ENCODE measurements around the gene EXOSC1. TPM values are rescaled to one million over a fixed set of nuclear protein-coding genes. Genes with fewer than 3 reads are reported as not detected.
"Not testable (repeated sequence)": the region's sequence is repeated elsewhere in the genome, so short reads cannot be mapped to it uniquely, and the experiment has no call there.

The EXOSC1 gene
- total RNA-seq, 1 donor from 2014 or later, result 27.1 TPM

DNA sequence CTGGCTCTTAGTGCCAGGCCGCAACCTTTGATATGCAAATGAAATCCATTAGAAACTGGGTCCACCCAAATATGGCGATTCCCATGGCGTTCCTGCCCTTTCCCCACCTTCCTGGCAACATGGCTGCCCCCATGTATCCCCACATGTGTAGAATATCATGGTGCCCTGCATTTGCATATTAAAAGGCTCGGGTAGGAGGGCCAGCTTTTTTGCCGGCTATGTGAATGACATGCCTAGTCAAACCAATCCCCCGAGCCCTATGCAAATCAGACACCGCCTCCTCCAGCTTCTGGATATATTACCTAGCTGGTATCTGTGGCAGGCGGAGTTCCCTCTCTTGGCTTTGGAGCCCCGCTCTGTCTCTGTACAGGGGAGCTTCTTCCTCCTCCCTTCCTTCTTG lies 34.1 kb upstream of the EXOSC1 start:
- no peak overlapping the region for H3K4me3 ChIP-seq (ENCODE audit: low read length in 3 of 3)
- peaks cover 0 to 5% (median 0%) of the 10 kb centered on the region in 3 donors for H3K4me1 ChIP-seq (ENCODE audit: control insufficient read depth in 3 of 3, insufficient read depth in 3 of 3, low read length in 3 of 3)
- H3K27me3 ChIP-seq (ENCODE audit: control insufficient read depth in 3 of 3, insufficient read depth in 3 of 3, low read length in 3 of 3), result no peaks in the 10 kb centered on the region
- H3K9me3 ChIP-seq (ENCODE audit: control insufficient read depth in 3 of 3, low read length in 3 of 3), result no peaks in the 10 kb centered on the region
- H3K27ac ChIP-seq (ENCODE audit: low read depth, low read length), result no peak overlapping the region
- H3K36me3 ChIP-seq (ENCODE audit: control insufficient read depth in 3 of 3, insufficient read depth in 3 of 3, low read length in 3 of 3), result peaks cover 44 to 59% (median 57%) of the 10 kb centered on the region in 3 donors
- H3K9ac ChIP-seq (ENCODE audit: low read depth in 1 of 3, low read length in 3 of 3), result no peak overlapping the region

DNA sequence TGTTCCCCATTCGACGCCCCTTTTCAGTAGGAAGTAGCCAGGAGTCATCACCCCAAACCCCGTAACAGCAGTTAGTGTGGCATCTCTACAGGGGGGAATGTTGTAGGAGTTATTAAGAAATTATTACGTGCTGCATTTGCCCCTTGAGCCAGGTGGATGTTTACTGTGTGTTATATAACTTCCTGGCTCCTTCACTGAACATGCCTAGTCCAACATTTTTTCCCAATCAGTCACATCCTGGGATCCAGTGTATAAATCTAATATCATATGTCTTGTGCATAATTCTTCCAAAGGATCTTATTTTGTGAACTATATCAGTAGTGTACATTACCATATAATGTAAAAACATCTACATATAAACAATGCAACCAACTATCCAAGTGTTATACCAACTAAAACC lies 33.6 kb upstream of the EXOSC1 start:
- H3K9ac ChIP-seq (ENCODE audit: low read depth in 1 of 3, low read length in 3 of 3); H3K4me3 ChIP-seq (ENCODE audit: low read length in 3 of 3); H3K27ac ChIP-seq (ENCODE audit: low read depth, low read length); H3K9me3 ChIP-seq (ENCODE audit: control insufficient read depth in 3 of 3, low read length in 3 of 3); H3K27me3 ChIP-seq (ENCODE audit: control insufficient read depth in 3 of 3, insufficient read depth in 3 of 3, low read length in 3 of 3); H3K4me1 ChIP-seq (ENCODE audit: control insufficient read depth in 3 of 3, insufficient read depth in 3 of 3, low read length in 3 of 3): not testable (repeated sequence)
- H3K36me3 ChIP-seq (ENCODE audit: control insufficient read depth in 3 of 3, insufficient read depth in 3 of 3, low read length in 3 of 3), result peaks cover 46 to 64% (median 61%) of the 10 kb centered on the region in 3 donors

DNA sequence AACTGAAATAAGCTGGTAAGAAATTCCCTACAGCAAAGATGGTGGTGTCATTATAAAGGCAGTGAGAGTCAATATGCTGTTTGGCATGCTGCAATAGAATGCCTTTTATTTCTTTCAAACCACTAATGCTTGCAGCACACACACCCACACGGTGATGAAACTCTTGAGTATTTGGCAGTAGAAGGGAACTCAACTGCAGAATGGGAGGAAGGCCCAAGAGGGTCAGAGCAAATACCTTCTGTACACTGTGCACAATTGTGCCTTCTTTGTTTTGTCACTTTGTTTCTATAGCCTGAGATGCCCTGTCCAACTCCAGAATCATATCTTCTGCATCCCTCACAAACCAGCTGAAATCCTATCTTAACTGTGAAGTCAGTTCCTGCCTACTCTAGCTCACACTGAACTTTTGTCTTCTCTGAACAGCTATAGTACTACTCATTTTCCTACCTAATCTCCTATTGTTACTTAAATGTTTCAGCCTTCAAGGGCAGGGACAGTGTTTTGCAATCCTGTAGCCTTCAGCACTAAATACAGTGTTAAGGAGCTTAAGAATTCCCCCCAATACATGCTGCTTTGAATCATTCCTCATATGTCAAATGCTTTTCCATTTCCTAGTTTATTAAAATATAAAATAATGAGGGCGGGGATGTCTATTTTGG lies 30.3 kb upstream of the EXOSC1 start:
- Histone ChIP-seq H3K9me3 (ENCODE audit: control insufficient read depth in 3 of 3, low read length in 3 of 3) (no peaks in the 10 kb centered on the region), H3K36me3 (ENCODE audit: control insufficient read depth in 3 of 3, insufficient read depth in 3 of 3, low read length in 3 of 3) (peaks cover 52 to 76% (median 74%) of the 10 kb centered on the region in 3 donors), H3K9ac (ENCODE audit: low read depth in 1 of 3, low read length in 3 of 3) (no peak overlapping the region), H3K27me3 (ENCODE audit: control insufficient read depth in 3 of 3, insufficient read depth in 3 of 3, low read length in 3 of 3) (no peaks in the 10 kb centered on the region), H3K4me3 (ENCODE audit: low read length in 3 of 3) (no peak overlapping the region), H3K4me1 (ENCODE audit: control insufficient read depth in 3 of 3, insufficient read depth in 3 of 3, low read length in 3 of 3) (no peaks in the 10 kb centered on the region), H3K27ac (ENCODE audit: low read depth, low read length) (no peak overlapping the region)

DNA sequence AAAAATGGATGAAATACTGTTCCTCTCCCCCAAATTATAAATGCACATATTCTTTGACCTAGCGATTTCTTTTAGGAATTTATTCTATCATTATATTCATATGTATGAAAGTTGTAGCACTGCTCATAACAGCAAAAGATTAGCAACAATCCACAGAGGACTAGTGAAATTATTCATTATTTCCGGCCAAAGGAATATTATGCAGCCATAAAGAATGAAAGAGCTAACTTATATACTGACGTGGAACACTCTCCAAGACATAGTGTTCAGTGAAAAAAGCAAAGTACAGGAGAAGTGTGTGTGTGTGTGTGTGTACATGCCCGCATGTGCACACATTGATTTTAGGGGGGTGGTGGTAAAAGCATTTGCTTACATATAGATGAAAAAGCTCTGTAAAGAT lies 29.1 kb upstream of the EXOSC1 start:
- Histone ChIP-seq H3K27me3 (ENCODE audit: control insufficient read depth in 3 of 3, insufficient read depth in 3 of 3, low read length in 3 of 3) (no peaks in the 10 kb centered on the region), H3K36me3 (ENCODE audit: control insufficient read depth in 3 of 3, insufficient read depth in 3 of 3, low read length in 3 of 3) (peaks cover 53 to 74% (median 74%) of the 10 kb centered on the region in 3 donors), H3K9ac (ENCODE audit: low read depth in 1 of 3, low read length in 3 of 3) (no peak overlapping the region), H3K4me1 (ENCODE audit: control insufficient read depth in 3 of 3, insufficient read depth in 3 of 3, low read length in 3 of 3) (no peaks in the 10 kb centered on the region), H3K4me3 (ENCODE audit: low read length in 3 of 3) (no peak overlapping the region), H3K27ac (ENCODE audit: low read depth, low read length) (no peak overlapping the region), H3K9me3 (ENCODE audit: control insufficient read depth in 3 of 3, low read length in 3 of 3) (no peaks in the 10 kb centered on the region)

DNA sequence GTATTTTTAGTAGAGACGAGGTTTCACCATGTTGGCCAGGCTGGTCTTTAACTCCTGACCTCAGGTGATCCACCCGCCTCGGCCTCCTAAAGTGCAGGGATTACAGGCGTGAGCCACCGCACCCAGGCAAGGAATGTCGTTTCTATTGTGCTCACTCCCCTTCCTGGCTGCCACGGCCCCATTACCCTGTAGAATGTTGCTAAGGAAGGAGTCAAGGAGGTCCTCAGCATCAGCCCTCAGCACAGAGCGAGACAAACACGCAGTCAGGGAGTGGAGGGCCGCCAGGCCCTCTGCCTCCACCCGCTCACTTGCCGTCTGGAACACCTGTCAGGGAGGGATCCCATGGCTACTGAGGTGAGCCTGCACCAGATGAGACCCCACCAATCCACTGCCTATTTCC lies 23.0 kb upstream of the EXOSC1 start:
- H3K27me3 ChIP-seq (ENCODE audit: control insufficient read depth in 3 of 3, insufficient read depth in 3 of 3, low read length in 3 of 3); H3K27ac ChIP-seq (ENCODE audit: low read depth, low read length): not testable (repeated sequence)
- peaks cover 63 to 68% (median 67%) of the 10 kb centered on the region in 3 donors for H3K36me3 ChIP-seq (ENCODE audit: control insufficient read depth in 3 of 3, insufficient read depth in 3 of 3, low read length in 3 of 3)

DNA sequence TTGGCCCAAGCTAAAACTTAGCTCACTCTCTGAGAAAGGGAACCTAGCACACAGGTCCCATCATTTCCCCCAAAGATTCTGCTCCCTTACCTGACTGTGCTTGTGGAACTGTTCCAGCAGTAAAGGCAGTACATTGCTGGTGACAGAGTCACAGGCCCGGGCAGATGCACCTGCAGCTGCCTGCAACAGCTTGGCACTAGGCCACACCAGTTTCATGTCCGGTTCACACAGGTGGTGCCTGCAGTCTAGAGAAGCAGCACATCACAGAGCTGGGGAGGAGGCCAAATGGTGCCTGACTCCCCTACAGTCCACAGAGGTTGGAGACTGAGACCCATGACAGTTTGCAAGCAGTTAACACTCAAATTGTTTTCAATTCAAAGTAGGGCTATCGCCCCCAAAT lies 22.4 kb upstream of the EXOSC1 start:
- Histone ChIP-seq H3K9me3 (ENCODE audit: control insufficient read depth in 3 of 3, low read length in 3 of 3) (no peaks in the 10 kb centered on the region), H3K27me3 (ENCODE audit: control insufficient read depth in 3 of 3, insufficient read depth in 3 of 3, low read length in 3 of 3) (no peaks in the 10 kb centered on the region), H3K36me3 (ENCODE audit: control insufficient read depth in 3 of 3, insufficient read depth in 3 of 3, low read length in 3 of 3) (peaks cover 59 to 69% (median 67%) of the 10 kb centered on the region in 3 donors), H3K4me1 (ENCODE audit: control insufficient read depth in 3 of 3, insufficient read depth in 3 of 3, low read length in 3 of 3) (peaks cover 3 to 8% (median 4%) of the 10 kb centered on the region in 3 donors), H3K27ac (ENCODE audit: low read depth, low read length) (no peak overlapping the region), H3K4me3 (ENCODE audit: low read length in 3 of 3) (no peak overlapping the region), H3K9ac (ENCODE audit: low read depth in 1 of 3, low read length in 3 of 3) (no peak overlapping the region)

More for the DNA sequence above, 23.0 kb upstream of the EXOSC1 start:
- H3K9ac ChIP-seq (ENCODE audit: low read depth in 1 of 3, low read length in 3 of 3); H3K4me3 ChIP-seq (ENCODE audit: low read length in 3 of 3); H3K4me1 ChIP-seq (ENCODE audit: control insufficient read depth in 3 of 3, insufficient read depth in 3 of 3, low read length in 3 of 3); H3K9me3 ChIP-seq (ENCODE audit: control insufficient read depth in 3 of 3, low read length in 3 of 3): not testable (repeated sequence)

DNA sequence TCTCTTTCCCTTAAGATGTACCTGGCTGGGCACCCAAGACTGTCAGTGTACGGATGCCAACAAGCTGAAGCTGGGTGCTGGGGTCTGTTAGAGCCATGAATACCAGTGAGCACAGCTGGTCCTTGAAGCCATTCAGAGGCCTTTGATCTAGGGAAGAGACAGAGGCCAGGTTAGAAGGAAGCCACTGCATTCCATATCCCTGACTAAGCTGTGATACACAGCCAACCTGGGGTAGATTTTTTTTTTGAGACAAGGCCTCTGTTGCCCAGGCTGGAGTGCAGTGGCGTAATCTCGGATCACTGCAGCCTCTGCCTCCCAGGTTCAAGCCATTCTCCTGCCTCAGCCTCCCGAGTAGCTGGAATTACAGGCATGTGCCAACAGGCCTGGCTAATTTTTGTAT lies 20.9 kb upstream of the EXOSC1 start:
- H3K4me3 ChIP-seq (ENCODE audit: low read length in 3 of 3), result no peak overlapping the region
- peaks cover 3 to 8% (median 4%) of the 10 kb centered on the region in 3 donors for H3K4me1 ChIP-seq (ENCODE audit: control insufficient read depth in 3 of 3, insufficient read depth in 3 of 3, low read length in 3 of 3)
- no peaks in the 10 kb centered on the region for H3K9me3 ChIP-seq (ENCODE audit: control insufficient read depth in 3 of 3, low read length in 3 of 3)
- peaks cover 66 to 72% (median 71%) of the 10 kb centered on the region in 3 donors for H3K36me3 ChIP-seq (ENCODE audit: control insufficient read depth in 3 of 3, insufficient read depth in 3 of 3, low read length in 3 of 3)
- no peak overlapping the region for H3K9ac ChIP-seq (ENCODE audit: low read depth in 1 of 3, low read length in 3 of 3)
- no peaks in the 10 kb centered on the region for H3K27me3 ChIP-seq (ENCODE audit: control insufficient read depth in 3 of 3, insufficient read depth in 3 of 3, low read length in 3 of 3)
- H3K27ac ChIP-seq (ENCODE audit: low read depth, low read length), result no peak overlapping the region

DNA sequence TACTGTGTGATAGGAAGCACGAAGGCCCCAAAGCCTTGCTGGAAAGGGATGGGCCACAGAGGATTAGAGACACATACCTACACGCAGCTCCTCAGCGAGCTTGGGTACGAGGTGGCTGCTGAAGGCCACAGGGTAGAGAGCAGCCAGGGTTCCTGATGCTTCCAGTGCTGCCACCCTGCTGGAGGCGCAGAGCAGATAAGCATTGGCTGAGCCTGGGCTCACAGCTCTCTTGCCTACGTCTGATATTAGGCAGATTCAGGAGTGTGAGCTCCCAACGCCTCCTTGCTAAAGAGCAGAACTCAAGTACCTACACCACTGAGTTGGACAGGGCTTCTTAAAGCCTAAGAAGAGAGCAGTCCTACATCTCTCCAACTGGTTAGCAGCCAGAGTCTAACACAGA lies 20.2 kb upstream of the EXOSC1 start:
- H3K27me3 ChIP-seq (ENCODE audit: control insufficient read depth in 3 of 3, insufficient read depth in 3 of 3, low read length in 3 of 3), result no peaks in the 10 kb centered on the region
- peaks cover 3 to 8% (median 4%) of the 10 kb centered on the region in 3 donors for H3K4me1 ChIP-seq (ENCODE audit: control insufficient read depth in 3 of 3, insufficient read depth in 3 of 3, low read length in 3 of 3)
- no peak overlapping the region for H3K9ac ChIP-seq (ENCODE audit: low read depth in 1 of 3, low read length in 3 of 3)
- no peaks in the 10 kb centered on the region for H3K9me3 ChIP-seq (ENCODE audit: control insufficient read depth in 3 of 3, low read length in 3 of 3)
- H3K4me3 ChIP-seq (ENCODE audit: low read length in 3 of 3), result no peak overlapping the region
- peaks cover 74 to 80% (median 79%) of the 10 kb centered on the region in 3 donors for H3K36me3 ChIP-seq (ENCODE audit: control insufficient read depth in 3 of 3, insufficient read depth in 3 of 3, low read length in 3 of 3)
- no peak overlapping the region for H3K27ac ChIP-seq (ENCODE audit: low read depth, low read length)

DNA sequence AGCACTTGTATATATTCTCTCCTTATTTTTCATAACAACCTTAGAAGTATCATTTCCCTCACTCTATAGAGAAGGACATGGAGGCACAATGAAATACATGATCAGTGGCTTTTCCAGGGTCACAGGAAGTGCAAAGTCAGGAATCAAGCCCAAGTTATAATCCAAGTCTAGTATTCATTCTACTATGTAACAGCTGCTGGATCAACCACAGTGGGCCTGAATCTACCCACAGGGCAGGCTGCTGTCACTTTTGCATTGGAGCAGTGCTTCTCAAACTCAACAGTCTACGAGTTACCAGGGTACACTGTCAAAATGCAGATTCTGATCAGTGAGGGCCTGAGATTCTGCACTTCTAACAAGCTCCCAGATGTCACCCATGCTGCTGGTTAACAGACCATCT lies 18.4 kb upstream of the EXOSC1 start:
- no peak overlapping the region for H3K27ac ChIP-seq (ENCODE audit: low read depth, low read length)
- no peaks in the 10 kb centered on the region for H3K27me3 ChIP-seq (ENCODE audit: control insufficient read depth in 3 of 3, insufficient read depth in 3 of 3, low read length in 3 of 3)
- H3K4me3 ChIP-seq (ENCODE audit: low read length in 3 of 3), result no peak overlapping the region
- peaks cover 71 to 81% (median 80%) of the 10 kb centered on the region in 3 donors for H3K36me3 ChIP-seq (ENCODE audit: control insufficient read depth in 3 of 3, insufficient read depth in 3 of 3, low read length in 3 of 3)
- no peaks in the 10 kb centered on the region for H3K9me3 ChIP-seq (ENCODE audit: control insufficient read depth in 3 of 3, low read length in 3 of 3)
- H3K4me1 ChIP-seq (ENCODE audit: control insufficient read depth in 3 of 3, insufficient read depth in 3 of 3, low read length in 3 of 3), result peaks cover 3 to 8% (median 4%) of the 10 kb centered on the region in 3 donors
- no peak overlapping the region for H3K9ac ChIP-seq (ENCODE audit: low read depth in 1 of 3, low read length in 3 of 3)

DNA sequence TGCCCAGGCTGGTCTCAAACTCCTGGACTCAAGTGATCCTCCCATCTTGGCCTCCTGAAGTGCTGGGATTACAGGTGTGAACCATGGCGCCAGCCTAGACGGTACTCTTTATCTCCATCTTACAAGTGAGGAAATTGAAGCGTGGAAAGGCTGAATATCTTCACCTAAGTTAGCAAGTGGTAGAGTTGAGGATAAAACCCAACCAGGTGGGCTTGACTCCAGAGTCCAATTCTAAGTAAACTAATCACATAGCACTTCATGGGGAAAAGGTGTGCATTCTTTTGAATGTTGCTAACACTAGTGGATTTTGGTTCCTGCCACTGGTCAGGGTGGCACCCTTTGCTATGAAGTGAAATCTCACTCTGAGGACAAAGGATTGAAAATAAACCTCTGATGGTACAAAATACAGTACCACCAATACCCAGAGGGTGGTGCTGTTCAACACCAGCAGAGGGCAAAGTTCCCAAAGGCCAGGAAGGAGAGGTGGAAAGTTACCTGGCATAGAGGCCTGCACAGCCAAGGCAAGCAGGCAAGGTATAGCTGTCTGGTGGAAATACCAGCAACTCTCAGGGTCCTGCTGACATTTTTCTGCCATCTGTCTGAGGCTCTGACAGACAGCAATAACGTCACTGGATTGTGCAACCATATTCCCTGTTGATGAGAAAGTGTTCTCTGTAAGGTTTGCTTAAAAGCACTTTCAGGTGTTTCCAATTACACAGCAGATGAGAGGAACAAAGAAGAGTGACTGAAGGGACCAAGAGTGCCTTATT lies 17.7 kb upstream of the EXOSC1 start:
- Histone ChIP-seq H3K4me1 (ENCODE audit: control insufficient read depth in 3 of 3, insufficient read depth in 3 of 3, low read length in 3 of 3) (peaks cover 3 to 8% (median 4%) of the 10 kb centered on the region in 3 donors), H3K9ac (ENCODE audit: low read depth in 1 of 3, low read length in 3 of 3) (no peak overlapping the region), H3K27ac (ENCODE audit: low read depth, low read length) (no peak overlapping the region), H3K36me3 (ENCODE audit: control insufficient read depth in 3 of 3, insufficient read depth in 3 of 3, low read length in 3 of 3) (peaks cover 72 to 83% (median 81%) of the 10 kb centered on the region in 3 donors), H3K9me3 (ENCODE audit: control insufficient read depth in 3 of 3, low read length in 3 of 3) (no peaks in the 10 kb centered on the region), H3K4me3 (ENCODE audit: low read length in 3 of 3) (no peak overlapping the region), H3K27me3 (ENCODE audit: control insufficient read depth in 3 of 3, insufficient read depth in 3 of 3, low read length in 3 of 3) (no peaks in the 10 kb centered on the region)
